ENCODE measurements around the gene TMUB2.
"Not testable (repeated sequence)": the region's sequence is repeated elsewhere in the genome, so short reads cannot be mapped to it uniquely, and the experiment has no call there.

The TMUB2 gene

DNA sequence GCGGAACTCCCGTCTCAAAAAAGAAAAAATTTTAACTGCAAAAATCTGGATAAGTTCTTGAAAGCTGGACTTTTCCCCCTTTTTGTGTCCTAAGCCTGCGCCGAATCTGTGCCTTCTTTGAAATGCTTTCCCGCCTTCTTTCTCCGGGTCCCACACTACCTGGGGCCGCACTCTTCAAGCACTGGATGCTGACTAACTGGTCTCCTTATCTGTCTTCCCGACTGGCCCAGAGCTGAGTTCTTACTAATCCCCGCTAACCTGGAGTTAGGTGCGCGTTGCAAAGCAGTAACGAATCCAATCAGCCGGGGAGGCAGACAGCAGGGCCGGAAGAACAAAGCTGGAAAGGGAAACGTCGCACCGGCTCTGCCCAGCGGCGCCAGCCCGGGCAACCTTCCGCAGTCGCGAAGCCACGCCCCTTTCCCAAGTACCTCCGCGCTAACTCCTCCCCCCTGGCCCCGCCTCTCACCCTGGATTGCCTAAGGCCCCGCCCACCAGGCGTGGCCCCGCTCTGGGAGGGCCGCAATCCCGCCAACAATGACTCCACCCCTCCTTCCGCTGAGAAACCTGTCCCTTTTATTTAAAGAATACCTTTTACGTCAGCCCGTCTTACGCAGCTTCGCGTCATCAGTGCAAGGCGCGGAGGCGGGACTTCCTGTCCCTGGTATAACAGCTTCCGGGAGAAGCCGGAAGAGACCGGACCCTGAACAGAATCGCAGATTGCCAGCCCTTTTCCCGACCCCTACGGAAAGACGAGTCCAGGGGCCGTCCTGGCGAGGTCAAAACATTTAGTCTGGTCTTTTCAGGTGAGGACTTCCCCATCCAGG lies at the start of gene TMUB2:
Gene TMUB2, plus strand, starts transcription at position 666 of the 824 bp plus-strand sequence. CDS start 737 bp downstream, outside the sequence.
- Histone ChIP-seq H3K9ac (ENCODE audit: low read depth in 1 of 2, low read length in 2 of 2) (peak within 1 kb of the TSS; percentile 99 to 100), H3K9me3 (ENCODE audit: control insufficient read depth in 2 of 2, low read length in 2 of 2) (no peaks in the 10 kb centered on the region), H3K4me3 (ENCODE audit: low read length in 2 of 2) (peak within 1 kb of the TSS; percentile 96 to 99), H3K36me3 (ENCODE audit: control insufficient read depth in 2 of 2, insufficient read depth in 2 of 2, low read length in 2 of 2) (peaks cover 24 to 34% of the 10 kb centered on the region in 2 donors), H3K27me3 (ENCODE audit: control insufficient read depth in 2 of 2, insufficient read depth in 2 of 2, low read length in 2 of 2) (no peaks in the 10 kb centered on the region), H3K27ac (ENCODE audit: low read depth in 2 of 2, low read length in 2 of 2) (peak within 1 kb of the TSS; percentile 96 to 98), H3K4me1 (ENCODE audit: control insufficient read depth in 2 of 2, insufficient read depth in 2 of 2, low read length in 2 of 2) (peaks cover 12 to 22% of the 10 kb centered on the region in 2 donors)

DNA sequence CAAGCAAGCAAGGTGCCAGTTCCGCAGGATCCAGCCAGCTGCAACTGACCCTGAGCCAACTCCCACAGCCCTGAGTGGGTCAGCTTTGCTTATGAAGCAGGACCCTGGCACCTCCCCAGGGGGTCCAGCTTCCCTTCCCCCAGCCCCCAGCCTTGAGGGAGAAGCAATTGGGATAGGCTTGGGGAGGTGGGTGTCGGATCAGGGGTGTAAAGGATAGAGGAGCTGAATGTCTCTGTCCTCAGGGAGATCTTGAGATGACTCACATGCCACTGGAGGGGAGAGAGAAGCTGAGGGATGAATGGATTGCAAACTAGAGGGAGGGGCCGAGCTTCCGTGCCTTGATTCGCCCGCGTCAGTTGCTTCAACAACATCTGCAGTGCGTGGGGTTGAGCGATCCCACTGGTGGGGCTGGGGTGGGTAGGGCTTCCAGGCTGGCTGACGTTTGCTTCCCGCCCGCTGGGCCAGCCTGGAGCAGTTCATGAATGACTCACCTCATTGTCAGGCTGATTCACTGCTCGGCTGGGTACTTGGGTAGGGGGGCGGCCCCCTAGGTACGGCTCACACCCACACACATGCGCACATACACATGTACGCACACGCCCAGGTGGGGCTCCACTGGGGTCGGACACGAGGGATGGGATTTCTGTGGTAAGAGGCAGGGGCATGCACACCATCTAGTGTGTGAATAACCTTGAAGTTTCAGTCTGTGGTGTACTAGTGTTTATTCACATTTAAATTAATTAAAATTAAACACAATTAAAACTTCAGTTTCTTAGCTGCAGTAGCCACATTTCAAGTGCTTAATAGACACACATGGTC lies 48.7 kb upstream of the TMUB2 start:
- Histone ChIP-seq H3K27me3 (ENCODE audit: control insufficient read depth in 2 of 2, insufficient read depth in 2 of 2, low read length in 2 of 2) (peaks cover 0 to 5% of the 10 kb centered on the region in 2 donors), H3K4me1 (ENCODE audit: control insufficient read depth in 2 of 2, insufficient read depth in 2 of 2, low read length in 2 of 2) (peaks cover 0 to 8% of the 10 kb centered on the region in 2 donors), H3K27ac (ENCODE audit: low read depth in 2 of 2, low read length in 2 of 2) (peak overlapping the region in 1 of 2 donors; percentile 9), H3K9me3 (ENCODE audit: control insufficient read depth in 2 of 2, low read length in 2 of 2) (no peaks in the 10 kb centered on the region), H3K9ac (ENCODE audit: low read depth in 1 of 2, low read length in 2 of 2) (peak overlapping the region in 1 of 2 donors; percentile 6), H3K4me3 (ENCODE audit: low read length in 2 of 2) (no peak overlapping the region), H3K36me3 (ENCODE audit: control insufficient read depth in 2 of 2, insufficient read depth in 2 of 2, low read length in 2 of 2) (no peaks in the 10 kb centered on the region)

DNA sequence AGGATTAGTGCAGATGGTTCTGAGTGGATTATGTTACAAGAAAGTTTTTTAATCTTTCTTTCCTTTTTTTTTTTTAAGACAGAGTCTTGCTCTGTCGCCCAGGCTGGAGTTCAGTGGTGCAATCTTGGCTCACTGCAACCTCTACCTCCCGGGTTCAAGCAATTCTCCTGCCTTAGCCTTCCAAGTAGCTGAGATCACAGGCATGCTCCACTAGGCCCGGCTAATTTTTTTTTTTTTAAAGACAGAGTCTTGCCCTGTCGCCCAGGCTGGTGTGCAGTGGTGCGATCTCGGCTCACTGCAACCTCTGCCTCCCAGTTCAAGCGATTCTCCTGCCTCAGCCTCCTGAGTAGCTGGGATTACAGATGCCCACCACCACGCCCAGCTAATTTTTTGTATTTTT lies 42.9 kb upstream of the TMUB2 start:
- H3K27ac ChIP-seq (ENCODE audit: low read depth in 2 of 2, low read length in 2 of 2); H3K9me3 ChIP-seq (ENCODE audit: control insufficient read depth in 2 of 2, low read length in 2 of 2); H3K4me1 ChIP-seq (ENCODE audit: control insufficient read depth in 2 of 2, insufficient read depth in 2 of 2, low read length in 2 of 2); H3K36me3 ChIP-seq (ENCODE audit: control insufficient read depth in 2 of 2, insufficient read depth in 2 of 2, low read length in 2 of 2); H3K4me3 ChIP-seq (ENCODE audit: low read length in 2 of 2); H3K27me3 ChIP-seq (ENCODE audit: control insufficient read depth in 2 of 2, insufficient read depth in 2 of 2, low read length in 2 of 2); H3K9ac ChIP-seq (ENCODE audit: low read depth in 1 of 2, low read length in 2 of 2): not testable (repeated sequence)

DNA sequence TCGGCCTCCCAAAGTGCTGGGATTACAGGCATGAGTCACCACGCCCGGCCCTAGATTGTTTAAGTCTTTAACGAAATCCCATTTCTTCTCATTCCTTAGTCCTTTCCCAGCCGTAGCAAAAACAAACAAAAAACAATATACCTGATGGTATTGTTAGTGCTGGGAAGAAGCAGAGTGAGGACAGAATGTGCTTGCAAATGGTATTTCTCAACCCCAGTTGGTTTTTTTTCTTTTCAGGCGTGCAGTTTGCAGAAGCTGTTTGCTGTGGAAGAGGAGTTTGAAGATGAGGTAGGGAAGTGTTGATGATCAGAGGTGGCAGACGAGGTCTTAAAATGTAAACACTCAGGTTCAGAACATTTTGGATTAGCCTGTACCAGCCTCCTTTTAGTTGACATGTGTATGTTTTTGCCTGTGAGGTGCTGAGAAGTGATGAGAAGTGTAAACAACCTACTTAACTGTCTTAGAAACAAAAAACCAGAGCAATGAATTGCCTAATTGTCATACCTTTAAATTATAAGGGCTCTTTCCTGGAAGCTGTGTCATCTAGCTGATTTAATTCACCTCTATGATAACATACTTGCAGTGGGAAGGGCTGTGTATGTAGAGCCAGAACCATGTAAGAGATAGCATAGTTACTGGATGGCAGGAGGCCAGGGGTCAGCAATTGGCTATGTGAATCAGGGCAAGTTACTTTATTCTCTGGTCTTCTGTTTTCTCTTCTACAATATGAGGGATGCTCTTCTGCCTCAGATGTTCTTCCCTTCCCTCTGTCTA lies 41.6 kb upstream of the TMUB2 start:
- Histone ChIP-seq H3K4me3 (ENCODE audit: low read length in 2 of 2) (no peak overlapping the region), H3K27ac (ENCODE audit: low read depth in 2 of 2, low read length in 2 of 2) (no peak overlapping the region), H3K36me3 (ENCODE audit: control insufficient read depth in 2 of 2, insufficient read depth in 2 of 2, low read length in 2 of 2) (peaks cover 0 to 4% of the 10 kb centered on the region in 2 donors), H3K4me1 (ENCODE audit: control insufficient read depth in 2 of 2, insufficient read depth in 2 of 2, low read length in 2 of 2) (peaks cover 0 to 3% of the 10 kb centered on the region in 2 donors), H3K9me3 (ENCODE audit: control insufficient read depth in 2 of 2, low read length in 2 of 2) (no peaks in the 10 kb centered on the region), H3K9ac (ENCODE audit: low read depth in 1 of 2, low read length in 2 of 2) (no peak overlapping the region), H3K27me3 (ENCODE audit: control insufficient read depth in 2 of 2, insufficient read depth in 2 of 2, low read length in 2 of 2) (no peaks in the 10 kb centered on the region)

DNA sequence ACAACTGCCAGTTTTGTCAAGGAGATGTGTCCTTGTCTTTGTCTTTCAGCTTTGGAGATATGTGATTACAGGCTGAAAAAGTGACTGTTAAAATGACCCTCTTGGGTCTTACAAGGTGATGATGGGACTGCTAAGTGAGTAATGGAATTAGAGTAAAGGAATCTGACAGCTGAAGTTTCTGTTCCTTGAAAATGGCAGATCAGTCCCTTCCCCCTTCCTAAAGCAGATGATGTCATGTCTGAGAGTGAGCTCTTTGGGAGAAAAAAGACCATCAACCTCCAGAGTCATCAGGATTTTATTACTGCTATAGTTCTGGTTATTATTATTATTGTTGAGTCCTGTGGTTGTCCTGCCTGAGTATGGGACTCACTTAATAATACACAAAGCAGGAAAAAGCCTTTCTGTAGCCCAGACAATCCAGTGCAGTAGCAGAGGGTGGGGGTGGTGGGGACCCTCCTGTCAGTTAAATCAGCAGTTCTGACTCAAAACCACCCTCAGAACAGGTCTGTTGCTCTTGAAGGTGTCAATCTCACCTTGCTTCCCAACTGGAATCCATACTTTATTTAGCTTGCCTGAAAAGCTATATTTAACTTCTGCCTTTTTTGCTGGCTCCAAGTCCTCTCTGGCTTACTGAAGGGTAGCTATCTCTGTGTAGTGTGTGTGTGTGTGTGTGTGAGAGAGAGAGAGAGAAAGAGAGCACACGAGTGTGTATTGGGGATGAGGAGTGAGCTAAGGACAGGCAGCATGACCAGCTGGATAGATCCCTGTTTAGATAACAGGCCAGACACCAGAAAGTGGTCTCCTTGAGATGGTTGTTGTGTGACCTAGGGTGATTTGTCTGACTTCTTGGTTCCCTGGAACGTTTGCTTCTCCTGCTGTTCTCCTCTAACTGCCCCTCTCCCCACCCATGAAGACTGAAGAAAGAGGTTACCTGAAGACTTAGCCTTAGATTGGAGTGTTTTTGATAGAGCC lies 40.1 kb upstream of the TMUB2 start:
- Histone ChIP-seq H3K9me3 (ENCODE audit: control insufficient read depth in 2 of 2, low read length in 2 of 2) (no peaks in the 10 kb centered on the region), H3K27ac (ENCODE audit: low read depth in 2 of 2, low read length in 2 of 2) (no peak overlapping the region), H3K4me3 (ENCODE audit: low read length in 2 of 2) (no peak overlapping the region), H3K9ac (ENCODE audit: low read depth in 1 of 2, low read length in 2 of 2) (no peak overlapping the region), H3K36me3 (ENCODE audit: control insufficient read depth in 2 of 2, insufficient read depth in 2 of 2, low read length in 2 of 2) (peaks cover 0 to 4% of the 10 kb centered on the region in 2 donors), H3K4me1 (ENCODE audit: control insufficient read depth in 2 of 2, insufficient read depth in 2 of 2, low read length in 2 of 2) (peaks cover 0 to 3% of the 10 kb centered on the region in 2 donors), H3K27me3 (ENCODE audit: control insufficient read depth in 2 of 2, insufficient read depth in 2 of 2, low read length in 2 of 2) (no peaks in the 10 kb centered on the region)

DNA sequence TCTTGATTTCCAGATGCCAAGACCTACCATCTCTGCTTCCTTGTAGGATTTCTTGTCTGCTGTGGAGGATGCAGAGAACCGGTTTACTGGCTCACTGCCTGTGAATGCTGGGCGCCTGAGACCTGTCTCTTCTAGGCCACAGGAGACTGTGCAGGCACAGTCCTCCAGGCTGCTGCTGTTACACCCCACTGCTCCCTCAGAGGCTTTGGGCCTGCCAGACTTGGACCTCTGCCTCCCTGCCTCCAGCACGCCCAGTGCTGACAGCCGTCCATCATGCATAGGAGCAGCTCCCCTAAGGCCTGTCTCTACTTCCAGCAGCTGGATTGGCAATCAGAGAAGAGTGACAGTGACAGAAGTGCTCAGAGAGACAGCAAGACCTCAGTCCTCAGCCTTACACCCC lies 39.0 kb upstream of the TMUB2 start:
- H3K36me3 ChIP-seq (ENCODE audit: control insufficient read depth in 2 of 2, insufficient read depth in 2 of 2, low read length in 2 of 2) = peaks cover 0 to 4% of the 10 kb centered on the region in 2 donors
- no peaks in the 10 kb centered on the region for H3K27me3 ChIP-seq (ENCODE audit: control insufficient read depth in 2 of 2, insufficient read depth in 2 of 2, low read length in 2 of 2)
- H3K4me1 ChIP-seq (ENCODE audit: control insufficient read depth in 2 of 2, insufficient read depth in 2 of 2, low read length in 2 of 2) = no peaks in the 10 kb centered on the region
- no peak overlapping the region for H3K9ac ChIP-seq (ENCODE audit: low read depth in 1 of 2, low read length in 2 of 2)
- H3K27ac ChIP-seq (ENCODE audit: low read depth in 2 of 2, low read length in 2 of 2) = no peak overlapping the region
- H3K9me3 ChIP-seq (ENCODE audit: control insufficient read depth in 2 of 2, low read length in 2 of 2) = no peaks in the 10 kb centered on the region
- no peak overlapping the region for H3K4me3 ChIP-seq (ENCODE audit: low read length in 2 of 2)

DNA sequence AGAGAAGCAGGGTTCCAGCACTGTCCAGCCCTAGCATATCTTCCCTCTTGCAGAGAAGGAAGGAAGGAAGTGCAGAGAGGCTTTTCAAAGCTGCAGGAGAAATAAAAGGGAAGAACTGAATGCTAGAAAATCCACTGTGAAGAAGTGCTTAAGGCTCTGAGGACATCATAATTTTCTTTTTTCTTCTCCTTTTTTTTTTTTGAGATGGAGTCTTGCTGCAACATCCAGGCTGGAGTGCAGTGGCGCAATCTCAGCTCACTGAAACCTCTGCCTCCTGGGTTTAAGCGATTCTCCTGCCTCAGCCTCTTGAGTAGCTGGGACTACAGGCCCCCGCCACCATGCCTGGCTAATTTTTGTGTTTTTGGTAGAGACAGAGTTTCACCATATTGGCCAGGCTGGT lies 37.7 kb upstream of the TMUB2 start:
- not testable (repeated sequence) for H3K27ac ChIP-seq (ENCODE audit: low read depth in 2 of 2, low read length in 2 of 2); H3K9ac ChIP-seq (ENCODE audit: low read depth in 1 of 2, low read length in 2 of 2); H3K36me3 ChIP-seq (ENCODE audit: control insufficient read depth in 2 of 2, insufficient read depth in 2 of 2, low read length in 2 of 2); H3K27me3 ChIP-seq (ENCODE audit: control insufficient read depth in 2 of 2, insufficient read depth in 2 of 2, low read length in 2 of 2); H3K4me3 ChIP-seq (ENCODE audit: low read length in 2 of 2); H3K9me3 ChIP-seq (ENCODE audit: control insufficient read depth in 2 of 2, low read length in 2 of 2); H3K4me1 ChIP-seq (ENCODE audit: control insufficient read depth in 2 of 2, insufficient read depth in 2 of 2, low read length in 2 of 2)

DNA sequence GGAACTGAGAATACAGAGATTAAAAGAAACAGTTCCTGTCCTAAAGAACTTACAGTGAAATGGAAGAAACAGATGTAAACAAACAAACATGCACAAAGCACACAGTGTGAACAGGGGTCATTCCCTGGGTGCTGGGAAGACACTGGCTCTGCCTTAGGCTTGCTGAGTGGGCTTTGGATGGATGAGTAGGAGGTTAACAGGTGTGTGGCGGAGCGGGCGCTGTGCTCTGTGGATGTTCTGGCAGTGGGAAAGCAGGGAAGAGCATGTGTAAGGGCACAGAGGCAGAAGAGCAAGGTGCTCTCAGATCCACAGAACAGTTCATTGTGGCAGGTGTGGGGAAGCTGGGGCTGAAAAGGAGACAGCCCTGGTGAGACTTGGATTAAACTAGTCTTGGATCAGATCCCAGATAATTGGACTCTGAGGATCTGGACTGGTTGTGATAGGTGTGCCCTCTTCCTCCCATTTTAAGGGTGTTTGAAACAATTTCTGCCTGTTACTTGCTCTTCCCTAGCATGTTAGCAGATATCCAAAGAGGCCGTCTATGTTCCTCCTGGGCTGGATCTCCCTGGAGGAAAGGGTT lies 36.9 kb upstream of the TMUB2 start:
- Histone ChIP-seq H3K9ac (ENCODE audit: low read depth in 1 of 2, low read length in 2 of 2) (no peak overlapping the region), H3K27me3 (ENCODE audit: control insufficient read depth in 2 of 2, insufficient read depth in 2 of 2, low read length in 2 of 2) (no peaks in the 10 kb centered on the region)

DNA sequence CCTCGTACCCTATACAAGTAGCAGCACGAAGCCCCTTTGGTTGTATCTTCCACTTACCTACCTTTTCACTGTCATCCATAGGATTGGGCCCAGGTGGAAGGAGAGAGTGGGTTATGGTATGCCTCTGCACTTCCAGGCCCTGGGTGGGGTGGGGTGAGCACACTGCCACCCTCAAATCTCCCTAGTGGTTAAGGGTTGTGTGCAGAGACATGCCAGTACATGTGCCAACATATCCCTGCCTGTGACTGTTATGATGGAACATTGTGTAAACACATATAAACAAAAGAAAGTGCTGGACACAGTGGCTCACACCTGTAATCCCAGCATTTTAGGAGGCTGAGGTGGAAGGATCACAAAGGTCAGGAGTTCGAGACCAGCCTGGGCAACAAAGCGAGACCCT lies 33.9 kb upstream of the TMUB2 start:
- Histone ChIP-seq H3K27me3 (ENCODE audit: control insufficient read depth in 2 of 2, insufficient read depth in 2 of 2, low read length in 2 of 2) (no peaks in the 10 kb centered on the region), H3K9me3 (ENCODE audit: control insufficient read depth in 2 of 2, low read length in 2 of 2) (no peaks in the 10 kb centered on the region), H3K9ac (ENCODE audit: low read depth in 1 of 2, low read length in 2 of 2) (no peak overlapping the region), H3K4me1 (ENCODE audit: control insufficient read depth in 2 of 2, insufficient read depth in 2 of 2, low read length in 2 of 2) (no peaks in the 10 kb centered on the region), H3K4me3 (ENCODE audit: low read length in 2 of 2) (no peak overlapping the region), H3K27ac (ENCODE audit: low read depth in 2 of 2, low read length in 2 of 2) (no peak overlapping the region), H3K36me3 (ENCODE audit: control insufficient read depth in 2 of 2, insufficient read depth in 2 of 2, low read length in 2 of 2) (peaks cover 0 to 3% of the 10 kb centered on the region in 2 donors)

More for the DNA sequence above, 36.9 kb upstream of the TMUB2 start:
- no peaks in the 10 kb centered on the region for H3K4me1 ChIP-seq (ENCODE audit: control insufficient read depth in 2 of 2, insufficient read depth in 2 of 2, low read length in 2 of 2)
- H3K36me3 ChIP-seq (ENCODE audit: control insufficient read depth in 2 of 2, insufficient read depth in 2 of 2, low read length in 2 of 2) = peaks cover 0 to 4% of the 10 kb centered on the region in 2 donors
- H3K27ac ChIP-seq (ENCODE audit: low read depth in 2 of 2, low read length in 2 of 2) = no peak overlapping the region
- no peaks in the 10 kb centered on the region for H3K9me3 ChIP-seq (ENCODE audit: control insufficient read depth in 2 of 2, low read length in 2 of 2)
- H3K4me3 ChIP-seq (ENCODE audit: low read length in 2 of 2) = no peak overlapping the region
